GM20000 (cell line): ENCODE measurements around the gene KRTAP10-1.
"Not testable (repeated sequence)": the region's sequence is repeated elsewhere in the genome, so short reads cannot be mapped to it uniquely, and the experiment has no call there.

Experiments
- DNase-seq: peaks from one replicate; pipeline ENCODE4 v3.0.0; 2012; ENCODE audit warnings: low spot score
- CTCF ChIP-seq: IDR thresholded peaks from 2 replicates; pipeline ENCODE4 v1.5.1; 2012; ENCODE audit warnings: mild to moderate bottlenecking, control low read depth; ENCODE audit errors: extremely low read depth, missing control alignments

The KRTAP10-1 gene

GRCh38 chr21:44503901-44504399, 36.0 kb downstream of the KRTAP10-1 start:
- TF ChIP-seq CTCF, result no peak
- no peak for DNase-seq

GRCh38 chr21:44503006-44503889, 36.7 kb downstream of the KRTAP10-1 start:
- not testable (repeated sequence) for DNase-seq

- DNase-seq, result no peak
- no peak for TF ChIP-seq CTCF
Measured at GRCh38 chr21:44502171-44502958, 37.6 kb downstream of the KRTAP10-1 start.

GRCh38 chr21:44500111-44500510, 39.9 kb downstream of the KRTAP10-1 start:
- no peak for DNase-seq
- no peak for TF ChIP-seq CTCF

GRCh38 chr21:44499631-44500030, 40.4 kb downstream of the KRTAP10-1 start:
- TF ChIP-seq CTCF, result no peak
- DNase-seq, result no peak

- TF ChIP-seq CTCF, result no peak
- no peak for DNase-seq
Measured at GRCh38 chr21:44499211-44499560, 40.8 kb downstream of the KRTAP10-1 start.

- TF ChIP-seq CTCF, result no peak
- no peak for DNase-seq
Measured at GRCh38 chr21:44498280-44499210, 41.5 kb downstream of the KRTAP10-1 start.
